DMS153 (cell line): ENCODE data around the gene MOSPD3.
"Not testable (repeated sequence)": the region's sequence is repeated elsewhere in the genome, so short reads cannot be mapped to it uniquely, and the experiment has no call there.

Experiments used
- DNase-seq: peaks from one replicate; lab custom pipeline; 2025; lab: John Stamatoyannopoulos, UW

Gene MOSPD3, protein sequence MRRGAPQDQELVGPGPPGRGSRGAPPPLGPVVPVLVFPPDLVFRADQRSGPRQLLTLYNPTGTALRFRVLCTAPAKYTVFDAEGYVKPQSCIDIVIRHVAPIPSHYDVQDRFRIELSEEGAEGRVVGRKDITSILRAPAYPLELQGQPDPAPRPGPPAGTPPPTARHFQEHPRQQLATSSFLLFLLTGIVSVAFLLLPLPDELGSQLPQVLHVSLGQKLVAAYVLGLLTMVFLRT

DNA sequence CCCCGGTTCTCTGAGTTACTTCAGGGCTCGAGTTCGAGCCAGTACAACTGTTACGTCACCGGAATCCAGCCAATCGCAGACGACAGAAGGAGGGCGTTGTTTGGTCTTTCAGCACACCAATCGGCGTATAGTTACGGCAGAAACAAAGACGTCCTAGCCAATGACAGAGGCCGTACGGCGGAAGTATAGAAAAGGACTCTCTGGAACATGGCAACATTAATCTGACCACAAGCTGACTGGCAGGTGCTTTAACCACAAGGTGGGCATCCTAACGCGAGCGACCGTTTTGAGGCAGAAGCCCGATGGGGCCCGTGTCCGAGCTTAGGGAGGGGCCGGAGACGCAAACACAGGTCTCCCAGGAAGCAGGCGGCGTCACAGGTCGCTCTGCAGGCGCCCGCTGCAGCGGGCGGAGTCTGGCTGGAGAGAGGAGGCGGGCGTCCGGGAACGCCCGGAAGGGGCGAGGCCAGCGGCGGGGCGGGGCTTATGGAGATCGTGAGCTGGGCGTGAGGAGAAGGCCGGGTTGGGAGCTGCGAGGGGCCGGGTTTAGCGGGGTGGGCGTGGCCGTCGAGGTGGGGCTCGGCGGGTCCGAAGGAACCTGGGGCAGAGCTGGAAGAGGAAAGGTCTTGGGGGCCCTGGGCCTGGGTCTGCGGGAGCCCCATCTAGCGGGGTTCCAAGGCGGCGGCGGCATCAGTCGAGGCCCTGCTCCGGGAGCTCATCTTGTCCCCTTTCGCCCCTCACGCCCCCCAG lies at the start of gene MOSPD3:
MOSPD3 (plus strand) TSS at position 558 of the 747 bp plus-strand sequence. CDS start 252 bp downstream, outside the sequence.
- peak; percentile 99 for DNase-seq

DNA sequence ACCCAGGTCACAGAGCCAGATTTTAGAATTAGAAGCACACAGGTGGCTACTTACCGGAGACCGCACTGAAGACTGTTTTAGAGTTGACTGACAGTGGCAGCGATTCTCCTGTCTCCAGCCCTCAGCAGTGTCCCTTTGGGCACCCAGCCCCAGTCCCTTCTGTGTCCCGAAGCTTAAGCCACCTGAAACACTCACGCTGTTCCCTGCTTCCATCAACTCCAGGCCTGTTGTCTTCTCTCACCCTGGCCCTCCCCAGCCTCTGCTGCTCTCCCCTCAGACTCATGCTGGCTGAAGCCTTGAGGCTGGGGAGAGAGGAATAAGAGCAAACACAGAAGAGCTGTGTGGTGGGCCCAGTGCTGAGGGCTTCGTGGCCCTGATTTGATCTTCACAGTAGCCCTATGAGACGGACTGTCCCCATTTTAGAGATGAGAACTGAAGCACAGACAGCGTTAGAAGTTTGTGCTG lies 49.2 kb upstream of the MOSPD3 start:
- DNase-seq = no peak

GRCh38 chr7:100563809-100564400 lies 48.4 kb upstream of the MOSPD3 start:
- no peak for DNase-seq

DNA sequence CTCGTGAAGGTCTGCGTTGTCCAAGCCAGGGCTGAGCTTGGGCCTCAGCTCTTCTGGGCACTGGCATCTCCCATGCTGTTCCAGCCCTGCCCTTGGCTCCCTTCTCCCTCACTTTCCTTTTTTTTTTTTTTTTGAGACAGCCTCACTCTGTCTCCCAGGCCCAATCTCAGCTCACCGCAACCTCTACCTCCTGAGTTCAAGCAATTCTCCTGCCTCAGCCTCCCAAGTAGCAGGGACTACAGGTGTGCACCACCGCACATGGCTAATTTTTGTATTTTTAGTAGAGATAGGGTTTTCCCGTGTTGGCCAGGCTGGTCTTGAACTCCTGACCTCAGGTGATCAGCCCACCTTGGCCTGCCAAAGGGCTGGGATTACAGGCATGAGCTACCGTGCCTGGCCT lies 47.9 kb upstream of the MOSPD3 start:
- DNase-seq = not testable (repeated sequence)

GRCh38 chr7:100565133-100565571 lies 47.2 kb upstream of the MOSPD3 start:
- DNase-seq = no peak

GRCh38 chr7:100566018-100566531 lies 46.3 kb upstream of the MOSPD3 start:
- no peak for DNase-seq

- no peak for DNase-seq
These were observed 45.2 kb upstream of the MOSPD3 start for GRCh38 chr7:100567031-100567730.

- DNase-seq = peak; percentile 46
These were observed 44.6 kb upstream of the MOSPD3 start for GRCh38 chr7:100567751-100568175.

- no peak for DNase-seq
These were observed 44.0 kb upstream of the MOSPD3 start for GRCh38 chr7:100568176-100568895.

GRCh38 chr7:100568896-100569844 lies 43.2 kb upstream of the MOSPD3 start:
- DNase-seq = peak; percentile 69

- no peak for DNase-seq
These were observed 41.1 kb upstream of the MOSPD3 start for GRCh38 chr7:100570954-100571828.

GRCh38 chr7:100571829-100572116 lies 40.6 kb upstream of the MOSPD3 start:
- no peak for DNase-seq

- no peak for DNase-seq
These were observed 39.9 kb upstream of the MOSPD3 start for GRCh38 chr7:100572281-100572948.

DNA sequence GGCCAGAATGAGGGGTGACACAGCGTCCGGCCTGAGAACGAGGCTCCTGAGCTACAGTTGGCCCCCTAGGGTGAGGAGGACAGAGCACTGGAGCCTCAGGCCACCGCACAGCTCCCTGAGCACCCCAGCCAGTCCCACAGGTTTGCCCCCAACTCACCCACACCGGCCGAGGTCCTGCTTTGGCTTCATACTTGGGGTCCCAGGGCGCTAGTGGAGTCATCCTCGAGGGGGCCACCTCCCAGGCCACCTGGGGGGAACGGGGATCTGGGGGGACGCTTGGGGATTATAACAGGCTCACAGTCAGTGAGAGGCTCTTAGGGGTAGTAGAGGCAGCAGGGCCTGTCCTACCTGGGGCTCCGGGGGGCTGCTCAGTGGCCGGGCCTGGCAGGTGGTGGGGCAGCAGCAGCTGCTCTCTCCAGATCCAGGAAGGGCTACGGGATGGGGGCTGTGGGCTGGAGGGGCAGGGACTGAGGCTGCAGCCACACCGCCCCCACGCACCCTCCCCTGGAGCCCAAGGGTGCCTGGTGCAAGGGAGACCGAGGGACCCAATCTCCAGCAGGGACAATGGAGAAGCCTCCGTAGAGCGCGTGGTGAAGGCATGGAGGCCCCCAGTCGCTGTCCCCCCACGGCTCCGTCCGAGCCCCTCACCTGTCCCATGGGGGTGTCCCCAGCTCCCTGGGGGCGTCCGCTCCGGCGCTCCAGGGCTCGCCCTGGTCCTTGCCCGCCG lies 39.2 kb upstream of the MOSPD3 start:
- DNase-seq = no peak

DNA sequence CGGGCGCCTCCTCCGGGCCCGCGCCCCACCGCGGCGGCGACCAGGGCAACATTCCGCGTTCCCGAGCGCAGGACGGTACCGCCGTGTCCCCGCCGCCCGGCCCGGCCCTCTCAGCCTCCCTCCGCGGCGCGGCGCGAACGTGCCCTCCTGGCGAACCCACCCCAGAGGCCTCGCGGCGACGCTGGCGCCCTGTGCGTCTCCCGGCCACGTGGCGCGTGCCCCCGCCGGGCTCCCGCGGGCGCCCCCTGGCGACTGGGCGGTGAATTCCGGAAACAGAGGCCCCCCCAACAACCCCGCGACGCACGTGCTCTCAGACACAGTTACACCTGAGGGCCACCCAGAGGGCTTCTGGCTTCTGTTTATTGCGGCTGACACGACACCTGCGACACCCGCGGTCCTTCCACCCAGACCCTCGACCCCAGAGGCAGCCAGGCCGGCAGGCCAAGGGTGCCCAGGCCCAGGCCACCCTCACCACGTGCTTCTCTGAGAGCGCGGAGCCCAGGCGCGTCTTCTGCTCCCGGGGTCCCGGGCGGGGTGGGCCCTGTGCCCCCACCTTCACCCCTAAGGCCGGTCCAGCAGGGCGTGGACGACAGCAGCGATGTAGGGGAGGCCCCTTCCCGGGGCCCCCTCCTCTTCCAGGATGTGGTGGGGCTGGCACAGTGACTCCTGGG lies 38.5 kb upstream of the MOSPD3 start, which contains the start of gene SAP25:
SAP25 (minus strand) TSS at position 210 of the 671 bp plus-strand sequence; CDS start at position 52, 158 bp downstream.
- DNase-seq = no peak

GRCh38 chr7:100574362-100575205 lies 37.8 kb upstream of the MOSPD3 start:
- DNase-seq = no peak
